SU-DHL-6 (cell line): ENCODE data around the gene GPR176.

Experiments
- H2AFZ ChIP-seq: fragments of 200-600 bp; sonication (generic); 2 replicates; pipeline ENCODE4 v1.6.1; 2014; ENCODE audit warnings: low read depth, mild to moderate bottlenecking, moderate library complexity, mixed read lengths, antibody characterized with exemption, low read length; ENCODE audit not compliant: severe bottlenecking
- H3F3A ChIP-seq: fragments of 200-600 bp; shearing (Covaris generic); 2 replicates; pipeline ENCODE4 v1.6.0; 2016; ENCODE audit warnings: antibody characterized with exemption, mild to moderate bottlenecking; ENCODE audit not compliant: insufficient read depth
- H3K27ac ChIP-seq: fragments of 200-600 bp; sonication (generic); 2 replicates; pipeline ENCODE4 v1.5.1; 2016; ENCODE audit warnings: low read depth, mild to moderate bottlenecking, low read length, moderate library complexity, mixed read lengths
- H3K27me3 ChIP-seq: fragments of 200-600 bp; sonication (generic), shearing (Covaris generic); 2 replicates; pipeline ENCODE4 v1.6.0; 2014; ENCODE audit warnings: mild to moderate bottlenecking, low read length
- H3K36me3 ChIP-seq: fragments of 200-600 bp; sonication (generic); 2 replicates; pipeline ENCODE4 v1.6.1; 2014; ENCODE audit warnings: mild to moderate bottlenecking, low read length, mixed read lengths
- H3K4me2 ChIP-seq: fragments of 300-600, 200-600 bp; shearing (Covaris generic), sonication (generic); 2 replicates; pipeline ENCODE4 v1.6.0; 2014; ENCODE audit warnings: low read length, low read depth, mild to moderate bottlenecking; ENCODE audit not compliant: poor library complexity, severe bottlenecking
- H3K4me3 ChIP-seq: fragments of 200-600 bp; sonication (generic); 2 replicates; pipeline ENCODE4 v1.5.1; 2014; ENCODE audit warnings: antibody characterized with exemption, low read length, mild to moderate bottlenecking, mixed read lengths; ENCODE audit not compliant: insufficient read depth, poor library complexity, severe bottlenecking
- H3K79me2 ChIP-seq: fragments of 200-600 bp; sonication (generic); 2 replicates; pipeline ENCODE4 v1.6.1; 2014; ENCODE audit warnings: mild to moderate bottlenecking, low read length, moderate library complexity; ENCODE audit not compliant: insufficient read depth
- H3K9ac ChIP-seq: fragments of 200-600 bp; sonication (generic); 2 replicates; pipeline ENCODE4 v1.7.0; 2014; ENCODE audit warnings: mild to moderate bottlenecking, low read length
- H3K9me2 ChIP-seq: fragments of 200-600 bp; sonication (generic); replicated peaks from 2 replicates; pipeline ENCODE4 v1.6.1; 2014; ENCODE audit warnings: low read length; ENCODE audit not compliant: insufficient read depth
- H3K9me3 ChIP-seq: fragments of 200-600 bp; sonication (generic); 2 replicates; pipeline ENCODE4 v1.6.1; 2014; ENCODE audit warnings: low read length, mixed read lengths; ENCODE audit not compliant: insufficient read depth
- H4K20me1 ChIP-seq: fragments of 200-600 bp; sonication (generic); 2 replicates; pipeline ENCODE4 v1.6.1; 2014; ENCODE audit warnings: low read depth, mild to moderate bottlenecking, antibody characterized with exemption, low read length, moderate library complexity, mixed read lengths
- EZH2phosphoT487 ChIP-seq: fragments of 200-600 bp; sonication (generic), shearing (Covaris generic); conservative IDR thresholded peaks from 2 replicates; pipeline ENCODE4 v1.6.1; 2018; ENCODE audit warnings: mild to moderate bottlenecking, antibody characterized with exemption, low read length, moderate library complexity, mixed read lengths
- TF ChIP-seq, protein P1 (sequence below): fragments of 200-600 bp; sonication (generic); IDR thresholded peaks from one replicate; pipeline ENCODE4 v1.5.1; 2017; ENCODE audit warnings: antibody characterized with exemption, mild to moderate bottlenecking, low read length, moderate library complexity; ENCODE audit not compliant: insufficient read depth, poor library complexity, severe bottlenecking

Gene GPR176

DNA sequence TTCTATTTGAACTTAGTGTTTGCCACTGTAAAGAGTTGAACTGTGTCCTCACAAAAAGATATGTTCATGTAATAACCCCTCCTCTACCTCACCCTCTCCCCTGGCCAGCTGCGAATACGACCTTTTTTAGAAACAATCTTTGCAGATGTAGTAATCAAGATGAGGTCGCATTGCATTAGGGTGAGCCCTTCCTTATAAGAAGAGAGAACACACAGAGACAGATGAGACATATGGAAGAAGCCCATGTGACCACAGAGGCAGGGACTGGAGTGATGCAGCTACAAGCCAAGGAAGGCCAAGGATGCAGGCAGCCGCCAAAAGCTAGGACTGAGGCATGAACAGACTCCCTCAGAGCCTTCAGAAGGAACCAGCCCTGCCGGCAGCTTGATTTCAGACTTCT is 27.6 kb downstream of the GPR176 start:
- TF ChIP-seq, protein P1, sequence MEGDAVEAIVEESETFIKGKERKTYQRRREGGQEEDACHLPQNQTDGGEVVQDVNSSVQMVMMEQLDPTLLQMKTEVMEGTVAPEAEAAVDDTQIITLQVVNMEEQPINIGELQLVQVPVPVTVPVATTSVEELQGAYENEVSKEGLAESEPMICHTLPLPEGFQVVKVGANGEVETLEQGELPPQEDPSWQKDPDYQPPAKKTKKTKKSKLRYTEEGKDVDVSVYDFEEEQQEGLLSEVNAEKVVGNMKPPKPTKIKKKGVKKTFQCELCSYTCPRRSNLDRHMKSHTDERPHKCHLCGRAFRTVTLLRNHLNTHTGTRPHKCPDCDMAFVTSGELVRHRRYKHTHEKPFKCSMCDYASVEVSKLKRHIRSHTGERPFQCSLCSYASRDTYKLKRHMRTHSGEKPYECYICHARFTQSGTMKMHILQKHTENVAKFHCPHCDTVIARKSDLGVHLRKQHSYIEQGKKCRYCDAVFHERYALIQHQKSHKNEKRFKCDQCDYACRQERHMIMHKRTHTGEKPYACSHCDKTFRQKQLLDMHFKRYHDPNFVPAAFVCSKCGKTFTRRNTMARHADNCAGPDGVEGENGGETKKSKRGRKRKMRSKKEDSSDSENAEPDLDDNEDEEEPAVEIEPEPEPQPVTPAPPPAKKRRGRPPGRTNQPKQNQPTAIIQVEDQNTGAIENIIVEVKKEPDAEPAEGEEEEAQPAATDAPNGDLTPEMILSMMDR = no peak
- no peak for TF ChIP-seq EZH2phosphoT487
- no peaks in the 10 kb centered on the region for H4K20me1 ChIP-seq

DNA sequence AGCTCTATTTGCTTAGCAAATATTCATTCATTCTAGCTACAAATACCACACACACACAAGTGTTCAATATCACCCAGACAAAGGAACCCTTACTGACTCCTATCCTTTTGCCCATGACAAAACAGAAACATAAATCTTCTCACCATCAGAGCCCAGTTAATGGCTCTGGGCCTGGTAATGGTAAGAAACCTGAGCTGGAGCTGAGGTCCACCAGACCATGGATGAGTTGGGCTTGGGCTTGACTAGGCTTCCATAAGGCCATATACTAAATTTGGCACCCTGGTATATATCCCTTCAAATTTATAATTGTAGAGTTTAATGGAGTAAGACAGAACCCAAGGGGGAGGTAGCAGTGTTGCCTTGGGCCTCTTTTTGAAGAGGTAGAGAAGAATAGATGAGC is 29.4 kb downstream of the GPR176 start:
- H3K9me2 ChIP-seq = no peaks in the 10 kb centered on the region
- no peaks in the 10 kb centered on the region for H3K36me3 ChIP-seq
- H3K27me3 ChIP-seq = no peaks in the 10 kb centered on the region
- H3K79me2 ChIP-seq = no peaks in the 10 kb centered on the region
- no peak overlapping the region for H2AFZ ChIP-seq
- no peaks in the 10 kb centered on the region for H4K20me1 ChIP-seq
- H3K4me2 ChIP-seq = no peak overlapping the region
- no peaks in the 10 kb centered on the region for H3F3A ChIP-seq
- no peak overlapping the region for H3K4me3 ChIP-seq
- H3K9ac ChIP-seq = no peak overlapping the region
- TF ChIP-seq, protein P1 = no peak
- TF ChIP-seq EZH2phosphoT487 = no peak
- H3K27ac ChIP-seq = no peak overlapping the region
- no peaks in the 10 kb centered on the region for H3K9me3 ChIP-seq

More for the DNA sequence above, 27.6 kb downstream of the GPR176 start:
- no peaks in the 10 kb centered on the region for H3K36me3 ChIP-seq
- no peaks in the 10 kb centered on the region for H3K27me3 ChIP-seq
- H2AFZ ChIP-seq = no peak overlapping the region
- no peak overlapping the region for H3K27ac ChIP-seq
- no peaks in the 10 kb centered on the region for H3K79me2 ChIP-seq
- no peak overlapping the region for H3K9ac ChIP-seq
- no peak overlapping the region for H3K4me3 ChIP-seq
- no peaks in the 10 kb centered on the region for H3K9me2 ChIP-seq
- no peaks in the 10 kb centered on the region for H3K9me3 ChIP-seq
- H3K4me2 ChIP-seq = no peak overlapping the region
- H3F3A ChIP-seq = no peaks in the 10 kb centered on the region

DNA sequence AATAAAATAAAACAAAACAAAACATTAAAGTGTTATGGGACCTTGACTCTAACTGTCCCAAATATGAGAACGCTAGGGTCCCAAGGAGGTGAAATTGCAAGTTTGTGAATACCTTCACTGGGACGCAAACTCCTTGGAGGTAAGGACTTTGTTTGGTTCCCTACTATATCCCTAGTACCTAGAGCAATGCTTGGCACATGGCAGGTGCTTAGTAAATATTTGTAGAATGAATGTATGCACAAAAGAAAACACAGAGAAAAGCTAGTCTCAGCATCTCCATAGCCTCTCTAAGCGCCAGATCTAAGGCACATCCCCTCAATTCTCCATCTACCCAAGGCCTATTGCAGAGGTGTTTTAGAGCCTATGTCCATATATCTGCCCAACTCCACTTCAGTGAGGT is 30.5 kb downstream of the GPR176 start:
- TF ChIP-seq EZH2phosphoT487 = no peak
- TF ChIP-seq, protein P1 = no peak
- Histone ChIP-seq H3K9me2 (no peaks in the 10 kb centered on the region), H3K9me3 (no peaks in the 10 kb centered on the region), H4K20me1 (no peaks in the 10 kb centered on the region), H2AFZ (no peak overlapping the region), H3K27ac (no peak overlapping the region), H3K79me2 (no peaks in the 10 kb centered on the region), H3K9ac (no peak overlapping the region), H3K36me3 (no peaks in the 10 kb centered on the region), H3K4me3 (no peak overlapping the region), H3F3A (no peaks in the 10 kb centered on the region), H3K27me3 (no peaks in the 10 kb centered on the region), H3K4me2 (no peak overlapping the region)
